Ramos (cell line): ENCODE data around the gene ASB9.
"Not testable (repeated sequence)": the region's sequence is repeated elsewhere in the genome, so short reads cannot be mapped to it uniquely, and the experiment has no call there.

ENCODE experiments used
- in situ Hi-C: fragments of 300-500 bp; cut with MboI; formaldehyde crosslinking; loops from one replicate; pipeline ENCODE4 v1.14.3; 2022; ENCODE audit warnings: low sequenced_read_pairs; ENCODE audit not compliant: unreplicated experiment

The ASB9 gene

DNA sequence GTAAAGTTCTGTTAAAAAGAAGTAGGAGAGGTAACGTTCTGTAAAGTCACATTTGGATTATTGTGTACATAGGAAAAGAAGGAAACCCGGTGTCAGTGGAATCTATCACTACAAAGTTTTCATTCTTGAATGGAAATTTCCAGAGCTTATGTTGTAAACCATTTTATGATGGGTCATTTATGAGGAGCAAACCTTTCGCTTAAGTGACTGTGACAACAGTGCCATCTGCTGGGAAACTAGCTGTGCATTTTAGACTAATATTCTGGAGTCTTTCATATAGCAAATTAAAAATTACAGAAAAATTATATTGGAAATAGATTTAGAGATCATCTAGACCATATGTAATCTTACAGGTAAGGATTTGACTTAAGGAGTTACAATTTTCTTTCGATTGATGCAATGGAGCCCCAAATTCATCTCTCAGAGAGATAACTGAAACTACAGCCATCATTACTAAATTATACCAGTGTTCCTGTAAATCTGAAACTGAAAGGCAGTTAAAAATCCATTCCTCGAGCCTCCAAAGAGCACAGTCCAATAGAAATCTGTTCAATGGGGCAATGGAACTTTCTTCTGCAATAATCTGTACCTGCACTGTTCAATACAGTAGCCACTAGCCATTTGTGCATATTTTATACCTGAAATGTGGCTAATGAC lies 26.9 kb downstream of the ASB9 start:
- in situ Hi-C loops, result no loop called here

DNA sequence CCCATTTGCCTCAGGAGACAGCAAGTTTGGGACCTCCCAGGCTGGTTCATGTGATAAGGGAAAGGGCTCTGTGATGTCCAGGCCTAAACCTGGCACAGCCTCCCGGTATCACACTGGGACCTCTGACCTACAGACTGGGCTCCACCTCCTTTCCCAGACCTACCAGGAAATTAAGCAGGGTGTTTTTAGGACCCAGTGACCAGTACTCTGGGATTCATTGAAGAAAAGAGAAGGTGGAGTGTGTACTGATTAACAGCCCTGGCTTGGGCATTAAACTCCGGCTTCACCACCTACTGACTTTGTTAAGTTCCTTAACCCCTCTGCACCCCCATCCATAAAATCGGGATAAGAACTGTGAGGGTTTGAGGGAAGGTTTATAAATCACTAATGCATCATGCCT lies 28.6 kb downstream of the ASB9 start:
- in situ Hi-C loops, result no loop called here

DNA sequence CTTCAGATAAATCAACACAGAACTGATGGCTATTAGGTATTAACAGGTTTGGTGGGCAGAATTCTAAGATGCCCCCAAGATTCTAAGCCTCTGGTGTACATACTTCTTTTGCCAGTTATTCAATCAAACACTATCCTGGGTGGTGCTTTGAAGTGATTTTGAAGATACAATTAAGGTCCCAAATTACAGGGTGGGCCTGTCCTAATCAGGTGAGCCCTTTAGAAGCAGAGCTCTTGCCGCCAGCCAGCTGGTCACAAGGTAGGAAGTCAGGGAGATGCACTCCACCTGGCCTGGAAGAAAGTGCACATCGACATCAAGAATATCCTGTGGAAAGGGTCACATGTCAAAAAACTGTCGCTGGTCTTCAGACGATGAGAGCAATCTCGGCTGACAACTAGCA lies 29.5 kb downstream of the ASB9 start:
- in situ Hi-C loops, result no loop called here

DNA sequence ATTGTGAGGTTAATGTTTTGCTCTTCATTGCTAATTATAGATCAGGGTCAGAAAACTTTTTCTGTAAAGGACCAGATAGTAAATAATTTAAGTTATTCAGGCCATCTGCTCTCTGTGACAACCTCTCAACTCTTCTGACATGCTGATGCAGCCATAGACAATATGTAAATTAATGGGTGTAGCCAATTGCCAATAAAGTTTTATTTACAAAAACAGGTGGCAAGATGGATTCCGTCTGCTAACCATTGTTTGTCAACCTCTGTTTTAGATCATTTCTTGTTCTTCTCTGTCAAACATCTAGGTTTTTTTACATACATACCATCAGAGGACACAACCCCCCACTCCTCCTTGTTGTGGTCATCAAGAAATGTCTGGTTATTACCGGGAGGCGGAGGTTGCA lies 33.7 kb downstream of the ASB9 start:
- in situ Hi-C loops, result no loop called here

DNA sequence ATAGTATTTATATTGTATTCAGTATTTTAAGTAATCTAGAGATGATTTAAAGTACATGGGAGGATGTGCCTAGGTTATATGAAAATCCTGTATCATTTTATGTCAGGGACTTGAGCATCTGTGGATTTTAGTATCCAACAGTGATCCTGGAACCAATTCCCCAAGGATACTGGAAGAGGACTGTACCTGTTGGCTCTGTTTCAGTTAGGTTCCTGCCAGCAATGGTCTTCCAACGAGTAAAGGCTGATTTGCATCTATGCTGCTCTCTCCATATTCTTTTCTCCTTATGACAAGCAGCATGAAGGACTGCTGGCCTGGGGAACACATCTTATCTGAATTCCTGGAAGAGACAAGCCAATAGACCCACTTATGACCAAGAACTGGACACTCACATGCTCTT lies 34.9 kb downstream of the ASB9 start:
- in situ Hi-C loops, result no loop called here

DNA sequence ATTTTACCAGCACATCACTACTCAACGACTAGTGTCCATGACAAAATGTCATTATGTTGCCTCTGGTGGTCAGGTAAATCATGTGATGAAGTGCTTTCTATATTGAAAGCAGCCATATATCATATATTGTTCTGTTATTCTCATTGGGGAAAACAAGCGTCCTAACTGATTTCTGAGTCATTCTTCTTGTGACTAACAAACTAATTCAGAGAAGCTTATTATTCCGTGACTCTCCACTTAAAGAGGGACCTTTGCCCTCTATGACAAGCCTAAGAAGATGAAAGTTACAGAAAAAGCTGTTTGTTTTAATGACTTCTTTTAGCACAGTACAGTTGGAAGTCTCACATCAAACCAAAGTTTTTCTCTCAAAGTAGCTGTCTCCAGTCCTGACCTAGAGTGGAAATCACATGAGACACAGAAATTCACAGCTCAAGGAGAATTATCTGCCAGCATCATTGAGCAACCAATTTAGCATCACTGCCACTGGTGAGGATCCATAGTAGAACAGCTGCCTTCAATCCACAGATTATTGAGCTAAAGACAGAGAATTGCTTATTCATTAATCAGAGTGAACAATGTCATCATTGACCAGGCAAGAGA lies 36.4 kb downstream of the ASB9 start:
- in situ Hi-C loops, result no loop called here

DNA sequence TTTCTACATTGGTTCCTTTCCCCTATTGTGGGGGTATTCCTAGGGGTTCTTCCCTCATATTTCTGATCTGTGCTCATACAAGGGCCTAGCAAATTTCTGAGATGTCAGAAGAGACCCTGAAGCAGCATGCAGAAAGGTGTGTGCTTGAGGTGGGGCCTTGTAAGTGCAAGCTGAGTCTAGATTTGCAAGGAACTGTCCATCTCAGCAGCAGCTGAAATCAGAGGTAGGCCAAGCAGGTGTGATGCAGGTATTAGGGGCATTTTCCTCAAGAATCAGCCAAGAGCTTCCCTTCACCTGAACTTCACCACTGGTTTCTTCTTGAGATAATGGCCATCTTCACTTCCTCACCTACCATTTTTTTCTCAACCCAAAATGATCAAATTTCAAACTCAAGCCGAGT lies 45.1 kb downstream of the ASB9 start:
- in situ Hi-C loops, result no loop called here

DNA sequence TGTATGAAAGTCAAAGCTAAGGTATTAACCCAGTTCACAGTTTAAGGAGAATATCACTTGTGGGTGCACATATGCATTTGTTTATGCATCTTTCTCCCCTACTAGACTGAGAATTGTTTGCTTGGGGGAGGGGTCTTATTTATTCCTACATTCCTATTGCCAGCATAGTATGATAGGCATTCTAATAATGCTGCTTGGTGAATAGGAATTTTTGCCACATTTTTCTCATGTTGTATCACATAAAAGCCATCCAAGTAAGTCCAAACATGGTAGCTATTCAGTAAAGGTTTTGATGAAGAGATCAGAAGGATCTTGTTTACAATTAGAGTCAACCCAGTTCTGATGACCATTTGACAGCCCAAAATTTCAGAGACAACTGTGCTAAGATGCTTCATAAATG lies 48.6 kb downstream of the ASB9 start:
- in situ Hi-C loops, result no loop called here

DNA sequence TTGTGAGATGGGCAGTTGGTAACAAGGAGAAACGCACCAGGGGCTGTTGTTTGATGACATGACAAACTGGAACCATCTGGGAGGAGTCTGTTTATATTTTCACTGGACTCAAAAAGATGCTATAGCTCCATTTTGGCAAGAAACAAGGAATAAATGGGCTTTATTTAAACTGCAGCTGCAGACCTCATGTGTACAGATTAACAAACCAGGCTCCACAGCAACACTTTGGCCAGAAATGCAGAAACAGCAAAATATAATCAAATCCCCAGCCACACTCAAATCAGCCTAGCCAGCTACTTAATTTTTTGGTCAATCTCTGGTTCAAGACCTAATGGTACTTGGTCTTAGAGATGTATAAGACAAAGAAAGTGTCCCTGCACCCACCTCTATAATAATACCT lies 52.7 kb downstream of the ASB9 start:
- in situ Hi-C loops, result no loop called here

DNA sequence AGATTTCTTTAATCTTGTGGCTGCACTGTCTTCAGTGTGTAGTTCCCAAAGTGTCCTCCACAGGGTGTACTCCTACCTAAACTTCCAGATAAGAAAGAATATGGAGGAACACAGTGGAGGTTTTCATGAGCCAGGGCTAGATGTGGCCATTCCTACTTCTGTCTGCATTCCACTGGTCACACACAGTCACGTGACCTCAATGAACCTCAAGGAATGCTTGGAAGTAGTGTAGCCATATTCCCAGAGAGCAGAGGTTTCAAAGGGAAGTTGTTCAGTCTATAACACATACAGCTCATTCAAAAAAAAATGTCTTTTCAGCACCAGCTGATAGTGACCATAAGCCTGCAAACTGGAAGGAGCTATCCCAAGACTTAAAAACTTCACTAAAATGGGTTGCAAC lies 53.6 kb downstream of the ASB9 start:
- in situ Hi-C loops, result no loop called here

DNA sequence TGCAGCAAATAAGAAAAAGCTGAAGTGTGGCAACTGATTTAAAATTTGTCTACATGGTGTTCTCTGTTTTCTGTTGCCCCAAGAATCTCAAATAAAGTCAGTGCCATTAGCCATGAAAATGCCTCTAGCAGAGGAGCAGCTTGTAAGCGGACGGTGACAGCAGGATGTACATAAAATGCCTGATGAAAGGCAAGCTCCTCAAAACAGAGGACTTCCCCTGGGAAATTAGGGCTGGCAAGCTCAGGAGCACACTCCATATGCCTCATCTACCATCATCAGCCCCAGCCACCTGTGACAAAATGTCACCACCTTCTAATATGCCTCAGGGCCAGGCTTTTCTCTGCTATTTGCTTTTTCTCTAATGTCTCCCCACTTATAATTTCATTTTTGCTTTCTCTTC lies 54.5 kb downstream of the ASB9 start:
- in situ Hi-C loops, result no loop called here

DNA sequence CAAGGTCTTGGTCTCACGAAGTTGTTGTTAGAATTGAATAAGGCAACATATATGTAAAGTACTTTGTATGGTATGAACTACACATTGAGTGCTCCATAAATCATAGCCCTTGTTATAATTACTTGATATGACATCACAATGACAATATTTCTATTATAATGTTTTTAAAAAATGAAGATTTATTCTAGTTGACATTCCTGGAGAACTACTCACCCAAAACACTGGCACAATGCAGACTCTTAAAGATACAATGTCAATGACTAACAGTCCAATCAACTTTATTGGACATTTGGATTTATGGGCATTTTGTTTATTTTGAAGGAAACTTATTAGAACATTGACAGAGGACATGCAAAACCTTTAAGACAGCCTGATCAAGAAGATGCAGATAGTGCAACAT lies 55.3 kb downstream of the ASB9 start:
- in situ Hi-C loops, result no loop called here

DNA sequence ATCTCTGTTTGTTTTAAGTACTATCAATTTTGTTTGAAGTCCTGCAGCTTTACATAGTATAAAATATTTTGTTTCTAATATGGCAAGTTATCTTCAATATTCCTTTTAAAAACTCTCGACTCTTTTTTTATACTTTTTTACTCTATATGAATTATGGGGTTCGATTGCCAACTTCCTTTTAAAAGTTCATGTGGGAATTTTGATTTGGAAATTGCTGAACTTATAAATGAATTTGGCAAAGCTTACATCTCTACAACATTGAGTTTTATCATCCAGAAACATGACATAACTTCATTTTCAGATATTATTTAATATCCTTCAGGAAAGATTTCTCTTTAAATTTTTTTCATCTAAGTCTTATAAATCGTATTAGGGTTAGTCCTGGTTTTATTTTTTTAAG lies 60.8 kb downstream of the ASB9 start:
- in situ Hi-C loops, result no loop called here

DNA sequence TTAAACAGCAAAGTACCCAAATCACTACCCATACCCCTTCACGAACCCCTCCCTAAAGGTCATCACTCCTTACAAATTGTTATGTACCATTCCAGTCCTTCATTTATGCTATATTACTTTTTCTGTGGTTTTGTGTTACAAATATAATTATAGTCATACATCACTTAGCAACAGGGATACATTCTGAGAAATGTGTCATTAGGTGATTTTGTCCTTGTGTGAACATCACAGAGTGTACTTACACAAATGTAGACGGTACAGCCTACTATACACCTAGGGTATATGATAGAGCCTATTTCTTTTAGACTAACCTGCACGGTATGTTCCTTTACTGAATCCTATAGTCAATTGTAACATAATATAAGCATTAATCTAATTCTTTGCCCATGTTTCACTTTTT lies 61.9 kb downstream of the ASB9 start:
- in situ Hi-C loops, result no loop called here

DNA sequence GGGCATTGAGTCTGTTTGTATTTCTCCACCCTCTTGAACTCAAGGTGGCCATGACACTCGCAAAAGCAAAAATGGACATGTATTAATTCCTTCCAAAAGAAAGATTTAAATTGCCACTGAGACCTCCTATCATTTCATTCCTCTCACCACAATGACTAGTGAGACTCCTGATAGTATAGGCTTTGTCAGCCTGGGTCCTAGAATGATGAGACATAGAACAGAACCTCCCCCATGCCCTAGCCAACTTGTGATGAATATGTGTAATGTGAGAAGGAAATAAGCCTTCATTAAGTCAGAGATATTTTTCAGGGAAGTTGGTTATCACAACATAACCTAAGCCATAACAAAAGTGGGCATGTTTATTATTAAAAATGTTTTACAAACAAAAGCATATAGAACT lies 62.5 kb downstream of the ASB9 start:
- in situ Hi-C loops, result no loop called here

DNA sequence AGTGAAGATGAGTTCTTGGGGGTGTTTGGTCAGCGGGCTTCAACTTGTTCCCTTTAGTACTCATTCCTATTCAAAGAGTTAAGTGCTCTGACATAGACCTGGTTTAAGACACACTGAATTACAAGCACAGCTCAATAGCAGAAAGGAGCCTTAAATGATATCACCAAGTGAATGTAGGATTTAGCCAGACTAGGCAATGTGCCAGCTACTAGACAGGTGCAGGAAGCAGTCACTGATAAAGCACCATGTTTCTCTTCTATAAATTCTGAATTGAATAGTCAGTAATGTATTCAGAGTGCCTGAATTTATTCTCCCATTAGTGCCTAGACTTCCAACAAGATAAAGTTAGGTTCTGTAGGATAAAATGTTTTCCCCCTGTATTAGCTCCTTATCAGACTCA lies 63.6 kb downstream of the ASB9 start:
- in situ Hi-C loops, result no loop called here

DNA sequence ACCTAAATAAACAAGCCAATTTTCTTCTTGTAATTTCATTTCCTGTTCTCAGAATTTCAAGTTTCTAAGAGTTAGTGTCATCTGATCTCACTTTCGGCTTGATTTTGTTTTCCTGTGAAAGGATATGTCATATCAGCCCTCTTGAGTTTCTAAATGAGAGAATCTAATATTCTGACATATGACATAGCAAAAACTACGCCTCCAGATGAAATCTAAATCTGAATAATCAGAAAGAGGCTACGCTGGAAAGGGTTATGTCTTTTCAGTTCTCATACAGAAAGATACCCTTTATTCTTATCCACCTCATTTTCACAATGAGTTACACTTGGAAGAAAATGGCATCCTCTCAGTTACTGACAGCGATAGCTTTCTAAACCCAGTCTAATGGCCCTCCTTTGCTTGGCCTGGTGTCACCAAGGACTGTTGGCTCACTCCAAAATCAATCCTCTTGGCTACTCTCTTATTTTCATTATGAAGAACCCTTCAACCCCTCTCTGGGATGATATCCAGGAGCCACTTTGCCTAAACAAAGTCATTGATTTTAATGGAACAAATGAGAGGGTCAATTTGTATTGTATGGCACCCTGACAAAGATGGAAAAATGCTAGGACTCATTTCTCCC lies 65.6 kb downstream of the ASB9 start:
- in situ Hi-C loops, result no loop called here

DNA sequence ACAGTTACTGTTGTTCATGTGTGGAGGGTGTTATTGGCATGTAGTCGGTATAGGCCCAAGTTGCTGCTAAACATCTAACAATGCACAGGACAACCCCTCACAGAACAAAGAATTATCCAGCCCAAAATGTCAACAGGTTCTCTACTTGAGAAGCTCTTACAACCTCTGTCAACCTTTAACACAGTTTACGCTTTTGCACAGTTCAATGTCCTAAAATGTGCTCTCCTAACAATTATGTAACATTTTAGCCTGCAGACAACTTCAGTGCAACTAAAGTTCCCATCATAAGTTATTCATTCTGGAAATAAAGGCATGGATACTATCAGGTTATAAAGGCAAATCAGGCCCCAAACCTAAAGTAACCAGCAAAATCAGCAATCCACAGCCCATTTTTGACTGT lies 66.2 kb downstream of the ASB9 start:
- in situ Hi-C loops, result no loop called here

DNA sequence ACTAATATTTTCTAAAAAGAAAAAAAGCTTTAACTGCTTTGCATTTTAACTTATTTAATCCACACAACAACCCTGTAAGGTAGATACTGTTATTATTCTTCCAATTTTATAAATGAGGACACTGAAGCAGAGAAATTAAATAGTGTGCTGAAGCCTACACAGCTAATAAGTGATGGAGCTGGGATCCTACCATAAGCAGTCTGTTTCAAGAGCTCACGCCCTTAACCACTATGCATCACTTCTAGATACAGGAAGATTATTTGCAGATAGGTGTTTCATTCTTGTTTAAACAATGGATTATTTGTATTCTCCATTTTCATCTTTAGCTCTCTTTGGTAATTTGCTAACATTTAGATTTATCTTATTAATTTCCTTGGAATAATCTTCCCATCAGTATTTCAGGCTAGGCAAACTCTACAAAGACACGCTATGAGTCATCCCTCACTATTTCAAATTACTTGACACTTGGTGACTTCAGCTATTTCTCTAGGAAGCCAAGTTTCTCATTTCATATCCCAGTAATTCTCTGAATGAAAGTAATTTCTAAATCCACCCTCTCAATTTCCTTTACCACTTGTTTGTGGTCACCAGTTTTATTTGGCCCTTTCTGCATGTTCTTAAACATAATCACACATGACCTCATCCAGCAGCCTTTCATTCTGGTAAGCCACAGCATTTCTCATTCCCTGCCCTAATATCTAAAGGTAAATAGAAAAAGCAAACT lies 67.3 kb downstream of the ASB9 start:
- in situ Hi-C loops, result no loop called here

DNA sequence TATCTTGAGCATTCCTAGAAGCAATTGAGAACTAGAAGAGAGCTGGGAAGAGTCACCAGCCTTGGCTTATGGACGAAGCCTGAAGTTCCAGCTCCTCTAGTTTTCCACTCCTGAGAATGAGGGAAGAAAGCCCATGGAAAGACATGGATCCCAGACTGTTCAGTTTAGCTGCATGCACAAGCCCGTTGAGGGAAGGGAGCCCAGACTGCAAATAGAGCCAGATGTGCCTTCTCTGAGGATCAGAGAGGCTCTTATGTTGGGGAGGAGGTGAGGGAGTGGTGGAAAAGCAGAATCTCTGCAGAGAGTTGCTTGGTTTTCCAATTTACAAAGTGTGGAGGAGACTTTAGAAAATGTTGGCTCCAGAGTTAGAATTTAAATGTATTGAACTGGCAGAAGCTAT lies 69.0 kb downstream of the ASB9 start:
- in situ Hi-C loops, result no loop called here

DNA sequence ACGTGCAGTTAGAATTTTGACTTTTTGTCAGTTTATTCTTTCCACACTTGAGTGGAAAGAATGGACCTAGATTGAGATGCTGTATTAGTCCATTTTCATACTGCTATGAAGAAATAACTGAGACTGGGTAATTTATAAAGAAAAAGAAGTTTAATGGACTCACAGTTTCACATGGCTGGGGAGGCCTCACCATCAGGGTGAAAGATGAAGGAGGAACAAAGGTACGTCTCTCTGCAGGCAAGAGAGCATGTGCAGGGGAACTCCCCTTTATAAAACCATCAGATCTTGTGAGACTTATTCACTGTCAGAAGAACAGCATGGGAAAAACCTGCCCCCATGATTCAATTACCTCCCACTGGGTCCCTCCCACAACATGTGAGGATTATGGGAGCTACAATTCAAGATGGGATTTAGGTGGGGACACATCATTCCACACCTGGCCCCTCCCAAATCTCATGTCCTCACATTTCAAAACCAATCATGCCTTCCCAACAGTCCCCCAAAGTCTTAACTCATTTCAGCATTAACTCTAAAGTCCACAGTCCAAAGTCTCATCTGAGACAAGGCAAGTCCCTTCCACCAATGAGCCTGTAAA lies 71.2 kb downstream of the ASB9 start:
- in situ Hi-C loops, result not testable (repeated sequence)
